ENCODE data around the gene TMEM234. TPM values are rescaled to one million over a fixed set of nuclear protein-coding genes. Genes with fewer than 3 reads are reported as not detected.

TMEM234 gene
- total and polyA plus RNA-seq, 2 of the 13 experiments (the other 11 are each of a cell fraction or from before 2014, with no cell fraction given), result 6.1 to 9.0 TPM

DNA sequence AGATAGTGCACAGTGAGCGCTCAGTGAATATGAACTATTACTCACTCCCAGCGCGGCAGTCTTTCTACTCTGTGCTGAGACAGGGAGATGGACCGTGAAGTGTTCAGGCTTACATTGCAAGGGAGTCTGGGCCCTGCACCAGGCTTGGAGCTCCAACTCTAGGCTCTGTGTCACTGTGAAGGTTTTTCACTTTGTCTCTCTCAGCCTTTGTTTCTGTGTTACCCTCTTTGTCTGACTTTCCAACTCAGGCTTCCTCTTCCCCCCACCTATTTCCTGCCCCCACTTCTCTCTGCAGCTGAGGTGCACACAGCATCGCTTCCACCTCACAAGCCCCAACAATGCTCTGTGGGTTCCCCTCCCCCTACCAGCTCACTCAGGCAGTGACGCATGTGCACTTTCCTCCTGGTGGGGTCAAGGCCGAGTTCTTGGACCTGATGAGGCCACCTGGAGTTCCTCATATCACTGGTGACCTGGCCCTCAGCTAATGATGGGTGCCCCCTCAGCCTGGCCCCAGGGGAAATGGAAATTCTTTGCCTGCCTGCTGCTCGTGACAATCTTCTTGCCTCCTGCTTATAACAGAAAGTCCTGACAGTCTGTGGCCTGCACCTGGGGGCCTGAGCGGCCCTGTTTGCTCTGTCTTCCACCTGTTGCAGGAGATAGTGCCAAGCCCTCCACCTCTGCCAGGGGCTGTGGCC lies 27.8 kb upstream of the TMEM234 start (continued):
- TF ChIP-seq FOXA3 (CRISPR knock-in tag; IDR thresholded peaks at IDR 0.05), result peak; percentile 73; the same call in 1 of the 2 replicates
- no peak for TF ChIP-seq TFDP2 (CRISPR knock-in tag; IDR thresholded peaks at IDR 0.05)
- TF ChIP-seq ZNF768 (CRISPR knock-in tag; IDR thresholded peaks at IDR 0.05), result peak; percentile 24; the same call in 1 of the 2 replicates
- TF ChIP-seq ZNF629 (CRISPR knock-in tag; conservative IDR thresholded peaks at IDR 0.05), result peak; percentile 44; the same call in 1 of the 2 replicates
- TF ChIP-seq ZNF296 (CRISPR knock-in tag; conservative IDR thresholded peaks at IDR 0.05), result no peak
- TF ChIP-seq SOX6 (IDR thresholded peaks at IDR 0.05), result no peak
- TF ChIP-seq SOX6 (CRISPR knock-in tag; IDR thresholded peaks at IDR 0.05), result peak; percentile 94
- TF ChIP-seq ZSCAN12 (CRISPR knock-in tag; IDR thresholded peaks at IDR 0.05), result no peak
- TF ChIP-seq, protein P1, sequence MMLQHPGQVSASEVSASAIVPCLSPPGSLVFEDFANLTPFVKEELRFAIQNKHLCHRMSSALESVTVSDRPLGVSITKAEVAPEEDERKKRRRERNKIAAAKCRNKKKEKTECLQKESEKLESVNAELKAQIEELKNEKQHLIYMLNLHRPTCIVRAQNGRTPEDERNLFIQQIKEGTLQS (CRISPR knock-in tag; IDR thresholded peaks at IDR 0.05), result peak; percentile 56
- no peak for TF ChIP-seq ZC3H4 (CRISPR knock-in tag; IDR thresholded peaks at IDR 0.05; ENCODE audit: borderline replicate concordance)
- peak; percentile 89; the same call in 1 of the 2 replicates for TF ChIP-seq MEIS1 (CRISPR knock-in tag; IDR thresholded peaks at IDR 0.05; ENCODE audit: borderline replicate concordance)
- TF ChIP-seq HDAC6 (IDR thresholded peaks at IDR 0.05; ENCODE audit: low read depth, low read length), result no peak
- no peak for TF ChIP-seq ZNF256 (CRISPR knock-in tag; conservative IDR thresholded peaks at IDR 0.05)
- TF ChIP-seq, protein P2, sequence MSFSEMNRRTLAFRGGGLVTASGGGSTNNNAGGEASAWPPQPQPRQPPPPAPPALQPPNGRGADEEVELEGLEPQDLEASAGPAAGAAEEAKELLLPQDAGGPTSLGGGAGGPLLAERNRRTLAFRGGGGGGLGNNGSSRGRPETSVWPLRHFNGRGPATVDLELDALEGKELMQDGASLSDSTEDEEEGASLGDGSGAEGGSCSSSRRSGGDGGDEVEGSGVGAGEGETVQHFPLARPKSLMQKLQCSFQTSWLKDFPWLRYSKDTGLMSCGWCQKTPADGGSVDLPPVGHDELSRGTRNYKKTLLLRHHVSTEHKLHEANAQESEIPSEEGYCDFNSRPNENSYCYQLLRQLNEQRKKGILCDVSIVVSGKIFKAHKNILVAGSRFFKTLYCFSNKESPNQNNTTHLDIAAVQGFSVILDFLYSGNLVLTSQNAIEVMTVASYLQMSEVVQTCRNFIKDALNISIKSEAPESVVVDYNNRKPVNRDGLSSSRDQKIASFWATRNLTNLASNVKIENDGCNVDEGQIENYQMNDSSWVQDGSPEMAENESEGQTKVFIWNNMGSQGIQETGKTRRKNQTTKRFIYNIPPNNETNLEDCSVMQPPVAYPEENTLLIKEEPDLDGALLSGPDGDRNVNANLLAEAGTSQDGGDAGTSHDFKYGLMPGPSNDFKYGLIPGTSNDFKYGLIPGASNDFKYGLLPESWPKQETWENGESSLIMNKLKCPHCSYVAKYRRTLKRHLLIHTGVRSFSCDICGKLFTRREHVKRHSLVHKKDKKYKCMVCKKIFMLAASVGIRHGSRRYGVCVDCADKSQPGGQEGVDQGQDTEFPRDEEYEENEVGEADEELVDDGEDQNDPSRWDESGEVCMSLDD (CRISPR knock-in tag; IDR thresholded peaks at IDR 0.05; ENCODE audit: borderline replicate concordance), result peak; percentile 64; the same call in 1 of the 2 replicates
- no peak; the same call in 1 of the 2 replicates for TF ChIP-seq ZNF501 (CRISPR knock-in tag; IDR thresholded peaks at IDR 0.05)
- peak; percentile 67 for TF ChIP-seq MIXL1 (CRISPR knock-in tag; IDR thresholded peaks at IDR 0.05)
- TF ChIP-seq SP5 (CRISPR knock-in tag; IDR thresholded peaks at IDR 0.05; ENCODE audit: borderline replicate concordance, low read depth), result no peak; the same call in 1 of the 2 replicates
- TF ChIP-seq, protein P3, sequence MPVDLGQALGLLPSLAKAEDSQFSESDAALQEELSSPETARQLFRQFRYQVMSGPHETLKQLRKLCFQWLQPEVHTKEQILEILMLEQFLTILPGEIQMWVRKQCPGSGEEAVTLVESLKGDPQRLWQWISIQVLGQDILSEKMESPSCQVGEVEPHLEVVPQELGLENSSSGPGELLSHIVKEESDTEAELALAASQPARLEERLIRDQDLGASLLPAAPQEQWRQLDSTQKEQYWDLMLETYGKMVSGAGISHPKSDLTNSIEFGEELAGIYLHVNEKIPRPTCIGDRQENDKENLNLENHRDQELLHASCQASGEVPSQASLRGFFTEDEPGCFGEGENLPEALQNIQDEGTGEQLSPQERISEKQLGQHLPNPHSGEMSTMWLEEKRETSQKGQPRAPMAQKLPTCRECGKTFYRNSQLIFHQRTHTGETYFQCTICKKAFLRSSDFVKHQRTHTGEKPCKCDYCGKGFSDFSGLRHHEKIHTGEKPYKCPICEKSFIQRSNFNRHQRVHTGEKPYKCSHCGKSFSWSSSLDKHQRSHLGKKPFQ (CRISPR knock-in tag; IDR thresholded peaks at IDR 0.05; ENCODE audit: insufficient replicate concordance), result no peak
- peak; percentile 62 for TF ChIP-seq ZNF781 (CRISPR knock-in tag; IDR thresholded peaks at IDR 0.05; ENCODE audit: borderline replicate concordance, not compliant biosample characterization)
- no peak for TF ChIP-seq CENPT (CRISPR knock-in tag; IDR thresholded peaks at IDR 0.05; ENCODE audit: low read depth)
- no peak for TF ChIP-seq ZNF138 (CRISPR knock-in tag; IDR thresholded peaks at IDR 0.05; ENCODE audit: low read depth)
- no peak for TF ChIP-seq DZIP1 (CRISPR knock-in tag; IDR thresholded peaks at IDR 0.05)
